ENCODE results near the gene RET.

DNA sequence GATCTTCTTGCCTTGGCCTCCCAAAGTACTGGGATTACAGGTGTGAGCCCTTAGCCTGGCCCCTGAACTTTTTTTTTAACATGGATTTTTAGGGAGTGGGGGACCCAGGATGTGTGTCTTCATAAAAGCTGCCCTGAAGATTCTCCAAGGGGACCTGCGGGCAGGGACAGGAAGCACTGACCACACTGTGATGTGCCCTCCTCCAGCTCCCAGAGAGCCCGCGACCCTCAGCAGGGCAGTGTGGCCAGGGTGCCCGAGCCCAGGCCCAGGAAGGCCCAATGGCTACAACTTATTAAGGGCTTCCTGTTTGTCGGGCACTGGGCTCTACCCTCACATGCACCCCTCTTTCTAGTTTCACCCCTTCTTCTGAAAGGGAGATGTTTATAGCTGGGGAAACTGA lies 2.5 kb upstream of the RET start:
- TF ChIP-seq CTCF (IDR thresholded peaks at IDR 0.05): no peak
- TF ChIP-seq POLR2A (IDR thresholded peaks at IDR 0.05): no peak

All from right lobe of liver (tissue), 4 donors.